Hepatocyte (in vitro differentiated cells): ENCODE data around the gene POU2F2. TPM values are rescaled to one million over a fixed set of nuclear protein-coding genes. Genes with fewer than 3 reads are reported as not detected.

ENCODE experiments used
- DNase-seq: peaks from one replicate; pipeline ENCODE4 v3.0.0-alpha.2; 2016; ENCODE audit warnings: low spot score
- H2AFZ ChIP-seq: fragments of 200-600 bp; sonication (generic); 2 replicates; pipeline ENCODE4 v1.6.0; 2016; ENCODE audit warnings: antibody characterized with exemption, mild to moderate bottlenecking
- H3K27ac ChIP-seq: fragments of 200-600 bp; sonication (generic); 2 replicates; pipeline ENCODE4 v1.5.1; 2016; ENCODE audit warnings: mild to moderate bottlenecking
- H3K27me3 ChIP-seq: fragments of 200-600 bp; sonication (generic); 2 replicates; pipeline ENCODE4 v1.6.1; 2016
- H3K36me3 ChIP-seq: fragments of 200-600 bp; sonication (generic); replicated peaks from 2 replicates; pipeline ENCODE4 v1.5.1; 2016; ENCODE audit warnings: low read depth; ENCODE audit not compliant: insufficient read depth
- H3K4me1 ChIP-seq: fragments of 200-600 bp; sonication (generic); 2 replicates; pipeline ENCODE4 v1.5.1; 2016; ENCODE audit warnings: mild to moderate bottlenecking, moderate library complexity; ENCODE audit not compliant: insufficient read depth
- H3K4me2 ChIP-seq: fragments of 200-600 bp; sonication (generic); 2 replicates; pipeline ENCODE4 v1.6.0; 2016
- H3K4me3 ChIP-seq: fragments of 200-600 bp; sonication (generic); 2 replicates; pipeline ENCODE4 v1.5.1; 2016; ENCODE audit warnings: mild to moderate bottlenecking
- H3K79me2 ChIP-seq: fragments of 200-600 bp; sonication (generic); 2 replicates; pipeline ENCODE4 v1.6.0; 2017; ENCODE audit warnings: mild to moderate bottlenecking
- H3K9me2 ChIP-seq: fragments of 200-600 bp; sonication (generic); replicated peaks from 2 replicates; pipeline ENCODE4 v1.6.0; 2017; ENCODE audit warnings: mild to moderate bottlenecking; ENCODE audit not compliant: insufficient read depth
- H3K9me3 ChIP-seq: fragments of 200-600 bp; sonication (generic); 2 replicates; pipeline ENCODE4 v1.5.1; 2016; ENCODE audit warnings: low read depth, mild to moderate bottlenecking
- H4K20me1 ChIP-seq: fragments of 200-600 bp; sonication (generic); 2 replicates; pipeline ENCODE4 v1.6.0; 2016; ENCODE audit warnings: mild to moderate bottlenecking; ENCODE audit not compliant: insufficient read depth, poor library complexity, severe bottlenecking
- EZH2 ChIP-seq: fragments of 200-600 bp; sonication (generic); IDR thresholded peaks from 2 replicates; pipeline ENCODE4 v1.6.1; 2016; ENCODE audit warnings: antibody characterized with exemption, mild to moderate bottlenecking, borderline replicate concordance
- EZH2phosphoT487 ChIP-seq: fragments of 200-600 bp; sonication (generic); IDR thresholded peaks from one replicate; pipeline ENCODE4 v1.6.1; 2018; ENCODE audit warnings: antibody characterized with exemption, mild to moderate bottlenecking, low read depth, moderate library complexity; ENCODE audit not compliant: unreplicated experiment, severe bottlenecking
- WGBS: methylation state at CpG from one replicate; pipeline ENCODE4 v1.1.6; 2016; ENCODE audit warnings: low lambda C conversion rate; ENCODE audit errors: missing lambda C conversion rate; 5-methylcytosine and 5-hydroxymethylcytosine counted together
- polyA plus RNA-seq: library from polyadenylated mRNA; unstranded; fragments of >200 nt; fragmentation: Nextera tagmentation; extraction: Ambion mirVana; gene quantifications from 2 replicates; pipeline ENCODE4 v1.2.1, GENCODE V29; 2016
- total RNA-seq: library from RNA; depleted of rRNA; stranded (reverse); fragments of >200 nt; gene quantifications from 2 replicates; pipeline ENCODE4 v1.2.3, GENCODE V29; 2014
- TF ChIP-seq, protein P1 (sequence below): fragments of 200-600 bp; sonication (generic); IDR thresholded peaks from 2 replicates; pipeline ENCODE4 v1.5.1; 2016; ENCODE audit warnings: antibody characterized with exemption, mild to moderate bottlenecking; ENCODE audit not compliant: poor library complexity

POU2F2 gene
- total and polyA plus RNA-seq, 2 experiments from 2014 or later: 0.15 TPM; not detected in 1

DNA sequence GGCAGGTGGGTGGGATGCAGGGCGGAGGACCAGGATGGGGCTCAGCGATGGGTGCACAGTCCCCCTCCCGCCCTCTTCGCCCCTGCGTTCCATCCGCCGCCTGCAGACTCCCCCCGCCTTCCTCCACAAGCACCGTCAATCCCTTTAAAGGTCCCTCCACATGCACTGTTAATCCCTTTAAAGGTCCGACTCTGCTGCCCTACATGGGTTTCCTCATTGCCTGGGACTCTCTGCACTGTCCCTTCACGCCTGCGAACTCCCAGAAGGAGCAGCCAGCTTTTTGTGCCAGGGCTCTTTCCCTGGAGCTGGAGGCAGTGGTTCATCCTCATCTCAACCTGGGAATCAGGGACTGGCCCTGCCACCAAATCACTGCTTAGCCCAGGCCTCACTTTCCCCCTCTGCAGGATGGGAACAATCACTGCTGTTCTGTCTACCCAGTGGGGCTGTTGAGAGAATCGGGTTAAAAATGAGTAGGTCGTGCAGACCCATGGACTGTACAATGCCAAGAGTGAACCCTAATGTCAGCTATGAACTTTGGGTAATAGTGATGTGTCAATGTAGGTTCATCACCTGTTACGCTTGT lies 35.9 kb downstream of the POU2F2 start:
- H4K20me1 ChIP-seq: no peaks in the 10 kb centered on the region
- H3K27ac ChIP-seq: no peak overlapping the region
- no peak overlapping the region for H2AFZ ChIP-seq
- WGBS: 67% methylated on average over 6 of the region's 15 CpGs
- no peak overlapping the region for H3K4me2 ChIP-seq
- H3K4me1 ChIP-seq: no peaks in the 10 kb centered on the region
- H3K36me3 ChIP-seq: no peaks in the 10 kb centered on the region
- no peaks in the 10 kb centered on the region for H3K79me2 ChIP-seq
- TF ChIP-seq, protein P1, sequence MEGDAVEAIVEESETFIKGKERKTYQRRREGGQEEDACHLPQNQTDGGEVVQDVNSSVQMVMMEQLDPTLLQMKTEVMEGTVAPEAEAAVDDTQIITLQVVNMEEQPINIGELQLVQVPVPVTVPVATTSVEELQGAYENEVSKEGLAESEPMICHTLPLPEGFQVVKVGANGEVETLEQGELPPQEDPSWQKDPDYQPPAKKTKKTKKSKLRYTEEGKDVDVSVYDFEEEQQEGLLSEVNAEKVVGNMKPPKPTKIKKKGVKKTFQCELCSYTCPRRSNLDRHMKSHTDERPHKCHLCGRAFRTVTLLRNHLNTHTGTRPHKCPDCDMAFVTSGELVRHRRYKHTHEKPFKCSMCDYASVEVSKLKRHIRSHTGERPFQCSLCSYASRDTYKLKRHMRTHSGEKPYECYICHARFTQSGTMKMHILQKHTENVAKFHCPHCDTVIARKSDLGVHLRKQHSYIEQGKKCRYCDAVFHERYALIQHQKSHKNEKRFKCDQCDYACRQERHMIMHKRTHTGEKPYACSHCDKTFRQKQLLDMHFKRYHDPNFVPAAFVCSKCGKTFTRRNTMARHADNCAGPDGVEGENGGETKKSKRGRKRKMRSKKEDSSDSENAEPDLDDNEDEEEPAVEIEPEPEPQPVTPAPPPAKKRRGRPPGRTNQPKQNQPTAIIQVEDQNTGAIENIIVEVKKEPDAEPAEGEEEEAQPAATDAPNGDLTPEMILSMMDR: no peak
- no peak for TF ChIP-seq EZH2phosphoT487
- no peak for TF ChIP-seq EZH2
- no peak for DNase-seq
- H3K27me3 ChIP-seq: peaks cover 7% of the 10 kb centered on the region
- no peaks in the 10 kb centered on the region for H3K9me2 ChIP-seq
- no peaks in the 10 kb centered on the region for H3K9me3 ChIP-seq
- no peak overlapping the region for H3K4me3 ChIP-seq

DNA sequence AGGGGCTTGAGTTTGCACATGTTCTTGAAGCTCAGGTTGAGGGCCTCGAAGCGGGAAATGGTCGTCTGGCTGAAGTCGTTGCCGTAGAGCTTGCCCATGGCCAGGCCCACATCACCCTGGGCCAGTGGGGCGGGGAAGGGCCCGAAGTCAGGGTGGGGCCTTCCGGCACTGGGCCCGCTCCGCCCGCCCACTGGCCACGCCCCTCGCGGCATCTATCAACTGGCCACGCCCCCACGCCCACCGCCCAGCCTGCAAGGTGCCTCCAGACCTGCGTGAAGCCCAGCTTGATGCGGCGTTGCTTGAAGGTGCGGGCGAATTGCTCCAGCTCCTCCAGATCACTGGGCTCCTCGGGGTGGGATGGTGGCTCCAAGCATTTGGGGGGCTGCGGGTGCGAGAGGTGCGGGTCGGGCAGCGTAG lies 36.4 kb downstream of the POU2F2 start:
- Histone ChIP-seq H3K4me3 (no peak overlapping the region), H3K4me2 (no peak overlapping the region), H3K9me2 (no peaks in the 10 kb centered on the region), H4K20me1 (no peaks in the 10 kb centered on the region), H3K9me3 (no peaks in the 10 kb centered on the region), H3K27ac (no peak overlapping the region), H2AFZ (no peak overlapping the region), H3K36me3 (no peaks in the 10 kb centered on the region), H3K27me3 (peaks cover 7% of the 10 kb centered on the region), H3K4me1 (no peaks in the 10 kb centered on the region), H3K79me2 (no peaks in the 10 kb centered on the region)
- 36% methylated on average over 10 of the region's 28 CpGs for WGBS
- TF ChIP-seq, protein P1: no peak
- TF ChIP-seq EZH2: no peak
- no peak for TF ChIP-seq EZH2phosphoT487
- no peak for DNase-seq

- Histone ChIP-seq H3K4me3 (no peak overlapping the region), H3K4me1 (no peaks in the 10 kb centered on the region), H3K27ac (no peak overlapping the region), H3K36me3 (no peaks in the 10 kb centered on the region), H4K20me1 (no peaks in the 10 kb centered on the region), H3K79me2 (no peaks in the 10 kb centered on the region), H3K9me2 (no peaks in the 10 kb centered on the region), H2AFZ (no peak overlapping the region), H3K27me3 (peaks cover 7% of the 10 kb centered on the region), H3K9me3 (no peaks in the 10 kb centered on the region), H3K4me2 (no peak overlapping the region)
- WGBS: 91% methylated on average over 36 of the region's 36 CpGs
- TF ChIP-seq EZH2: no peak
- TF ChIP-seq, protein P1: no peak
- TF ChIP-seq EZH2phosphoT487: no peak
- no peak for DNase-seq
Measured at GRCh38 chr19:42095142-42095813, 37.0 kb downstream of the POU2F2 start.
